Measurements from ENCODE around the gene USP2.

DNA sequence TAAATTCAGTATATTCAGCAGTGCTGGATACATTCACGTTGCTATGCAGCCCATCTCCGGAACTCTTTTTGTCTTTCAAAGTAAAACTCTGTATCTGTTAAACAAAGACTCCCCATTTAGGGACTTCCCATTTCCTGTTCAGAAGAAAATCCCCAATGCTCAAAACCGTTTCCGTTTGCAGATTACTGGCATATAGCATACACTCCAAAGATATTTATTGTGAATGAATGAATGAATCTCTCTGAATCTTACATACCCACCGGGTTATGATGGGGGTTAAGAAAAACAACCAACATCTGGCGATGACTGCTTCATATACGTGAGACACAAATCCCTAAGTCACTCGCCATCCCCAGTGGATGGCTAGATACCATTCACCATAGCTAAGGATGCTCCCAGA, 39.9 kb upstream of the USP2 start:
- TF ChIP-seq, protein P1, sequence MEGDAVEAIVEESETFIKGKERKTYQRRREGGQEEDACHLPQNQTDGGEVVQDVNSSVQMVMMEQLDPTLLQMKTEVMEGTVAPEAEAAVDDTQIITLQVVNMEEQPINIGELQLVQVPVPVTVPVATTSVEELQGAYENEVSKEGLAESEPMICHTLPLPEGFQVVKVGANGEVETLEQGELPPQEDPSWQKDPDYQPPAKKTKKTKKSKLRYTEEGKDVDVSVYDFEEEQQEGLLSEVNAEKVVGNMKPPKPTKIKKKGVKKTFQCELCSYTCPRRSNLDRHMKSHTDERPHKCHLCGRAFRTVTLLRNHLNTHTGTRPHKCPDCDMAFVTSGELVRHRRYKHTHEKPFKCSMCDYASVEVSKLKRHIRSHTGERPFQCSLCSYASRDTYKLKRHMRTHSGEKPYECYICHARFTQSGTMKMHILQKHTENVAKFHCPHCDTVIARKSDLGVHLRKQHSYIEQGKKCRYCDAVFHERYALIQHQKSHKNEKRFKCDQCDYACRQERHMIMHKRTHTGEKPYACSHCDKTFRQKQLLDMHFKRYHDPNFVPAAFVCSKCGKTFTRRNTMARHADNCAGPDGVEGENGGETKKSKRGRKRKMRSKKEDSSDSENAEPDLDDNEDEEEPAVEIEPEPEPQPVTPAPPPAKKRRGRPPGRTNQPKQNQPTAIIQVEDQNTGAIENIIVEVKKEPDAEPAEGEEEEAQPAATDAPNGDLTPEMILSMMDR (IDR thresholded peaks at IDR 0.05; ENCODE audit: low read length) = no peak
- no peak for TF ChIP-seq EZH2phosphoT487 (IDR thresholded peaks at IDR 0.05; ENCODE audit: low read length)
